Measurements from ENCODE around the gene PTPRR.

Gene PTPRR

GRCh38 chr12:70908978-70909377 lies 11.6 kb downstream of the PTPRR start:
- DNase-seq: no peak

- no peak for DNase-seq
Observed at GRCh38 chr12:70907412-70907811, 13.1 kb downstream of the PTPRR start.

DNA sequence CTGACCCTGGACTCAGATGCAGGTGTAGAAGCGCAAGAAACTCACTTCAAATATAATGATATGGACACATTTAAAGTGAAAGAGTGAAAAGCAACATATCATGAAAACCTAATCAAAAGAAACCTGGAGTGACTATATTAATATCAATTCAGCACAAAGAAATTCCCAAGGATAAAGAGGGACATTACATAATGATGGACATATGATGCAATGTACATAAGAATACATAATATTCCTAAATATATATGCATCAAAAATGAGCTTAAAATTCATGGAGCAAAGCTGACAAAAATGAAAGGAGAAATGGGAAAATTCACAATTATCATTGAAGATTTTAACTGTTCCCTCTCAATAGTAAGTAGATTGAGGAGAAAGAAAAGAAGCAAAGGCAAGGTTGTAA lies 24.6 kb downstream of the PTPRR start:
- no peak for DNase-seq

DNA sequence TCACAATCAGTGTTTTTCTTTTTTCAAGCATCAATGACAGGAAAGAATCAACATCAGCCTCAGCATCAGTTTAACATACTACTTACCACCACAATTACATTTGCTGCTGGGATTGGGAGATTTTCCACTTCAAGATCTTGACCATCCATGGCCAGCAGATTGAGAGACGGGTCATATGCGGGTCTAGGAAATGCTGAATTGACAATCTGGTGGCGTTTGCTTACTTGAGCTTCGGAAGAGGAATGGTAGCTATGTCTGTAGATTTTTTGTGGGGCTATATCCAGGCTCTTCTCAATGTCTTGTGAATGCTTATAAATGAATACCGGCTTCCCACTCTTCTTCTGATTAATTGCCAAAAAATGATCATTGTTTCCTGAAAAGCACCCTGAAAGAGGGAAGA lies 27.9 kb downstream of the PTPRR start:
- no peak for DNase-seq

GRCh38 chr12:70890895-70891832 lies 29.4 kb downstream of the PTPRR start:
- DNase-seq: no peak

- DNase-seq: no peak
Observed at GRCh38 chr12:70885956-70886355, 34.6 kb downstream of the PTPRR start.

DNA sequence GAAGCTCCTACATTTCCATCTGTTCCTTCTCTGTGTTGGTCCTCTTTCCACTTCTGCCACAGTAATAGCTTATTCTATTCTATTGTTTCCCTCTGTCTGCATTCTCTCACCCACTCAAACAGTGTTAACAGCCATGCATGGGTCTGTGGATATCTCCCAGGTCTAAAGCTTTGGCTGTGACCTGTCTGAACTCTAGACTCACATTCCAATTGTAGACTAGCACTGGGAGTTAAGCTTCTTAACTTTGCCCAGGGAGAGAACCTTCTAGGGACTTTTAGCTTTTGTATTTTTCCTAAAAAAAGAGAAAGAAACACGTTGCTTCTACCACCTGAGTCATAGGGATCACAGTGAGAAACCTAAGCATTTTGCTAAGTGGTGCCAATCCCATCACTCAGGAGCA lies 36.7 kb downstream of the PTPRR start:
- no peak for DNase-seq

DNA sequence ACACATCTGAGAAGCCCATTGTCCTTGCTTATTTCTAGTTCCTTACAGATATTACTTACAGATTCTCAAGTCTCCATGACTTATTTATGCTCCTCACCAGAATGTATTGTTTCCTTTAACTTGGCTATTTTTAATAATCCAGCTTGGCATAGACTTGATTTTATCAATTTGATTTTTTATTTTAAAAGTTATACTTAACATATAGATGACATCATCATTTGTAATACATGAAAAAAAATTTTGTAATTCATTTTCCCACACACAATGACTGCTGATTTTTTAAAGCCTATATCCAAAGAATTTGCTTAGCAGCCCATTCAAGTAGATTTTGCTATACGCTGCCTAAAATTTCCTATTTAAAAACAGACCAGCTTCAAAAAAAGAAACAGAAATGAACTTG lies 39.8 kb downstream of the PTPRR start:
- no peak for DNase-seq

- DNase-seq: no peak
Observed at GRCh38 chr12:70876952-70877351, 43.6 kb downstream of the PTPRR start.

DNA sequence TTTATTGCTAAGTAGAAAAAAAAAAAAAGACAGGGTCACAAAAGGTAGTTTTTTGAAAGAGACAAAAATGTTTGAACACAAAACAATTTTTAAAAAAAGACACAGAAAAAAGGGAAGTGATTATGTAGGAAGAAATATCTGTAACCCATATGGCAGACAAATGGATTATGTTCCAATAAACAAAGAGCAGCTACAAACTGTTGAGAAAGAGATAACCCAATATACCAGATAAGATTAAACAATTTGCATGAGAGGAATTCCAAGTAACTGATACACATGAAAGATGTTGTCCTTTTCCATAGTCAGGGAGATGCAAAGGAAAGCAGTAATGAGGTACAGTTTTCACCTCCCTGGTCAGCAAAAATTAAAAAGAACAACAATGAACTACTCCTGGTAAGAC lies 44.9 kb downstream of the PTPRR start:
- no peak for DNase-seq

- no peak for DNase-seq
Observed at GRCh38 chr12:70854881-70855568, 65.5 kb downstream of the PTPRR start.

DNA sequence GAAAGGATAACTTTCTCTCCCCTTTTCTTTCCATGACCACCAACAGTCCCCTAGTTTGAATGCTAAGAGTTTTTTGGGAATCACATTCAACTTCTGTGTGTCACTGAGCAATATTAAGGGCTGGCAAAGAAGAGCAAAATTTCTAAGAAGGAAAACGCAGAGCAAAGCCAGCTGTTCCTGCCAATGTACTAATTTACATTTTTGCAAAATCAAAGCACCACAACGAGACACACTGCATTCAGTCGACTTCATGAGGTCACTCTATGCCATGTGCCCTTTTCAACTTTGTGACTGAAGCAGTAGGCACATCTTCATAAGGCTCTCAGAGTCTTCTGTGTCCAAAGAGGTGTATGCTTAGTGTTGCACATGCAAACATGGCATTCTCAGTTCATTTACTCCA lies 66.4 kb downstream of the PTPRR start:
- no peak for DNase-seq

GRCh38 chr12:70853326-70853725 lies 67.2 kb downstream of the PTPRR start:
- no peak for DNase-seq

- DNase-seq: no peak
Observed at GRCh38 chr12:70852416-70853150, 68.0 kb downstream of the PTPRR start.

DNA sequence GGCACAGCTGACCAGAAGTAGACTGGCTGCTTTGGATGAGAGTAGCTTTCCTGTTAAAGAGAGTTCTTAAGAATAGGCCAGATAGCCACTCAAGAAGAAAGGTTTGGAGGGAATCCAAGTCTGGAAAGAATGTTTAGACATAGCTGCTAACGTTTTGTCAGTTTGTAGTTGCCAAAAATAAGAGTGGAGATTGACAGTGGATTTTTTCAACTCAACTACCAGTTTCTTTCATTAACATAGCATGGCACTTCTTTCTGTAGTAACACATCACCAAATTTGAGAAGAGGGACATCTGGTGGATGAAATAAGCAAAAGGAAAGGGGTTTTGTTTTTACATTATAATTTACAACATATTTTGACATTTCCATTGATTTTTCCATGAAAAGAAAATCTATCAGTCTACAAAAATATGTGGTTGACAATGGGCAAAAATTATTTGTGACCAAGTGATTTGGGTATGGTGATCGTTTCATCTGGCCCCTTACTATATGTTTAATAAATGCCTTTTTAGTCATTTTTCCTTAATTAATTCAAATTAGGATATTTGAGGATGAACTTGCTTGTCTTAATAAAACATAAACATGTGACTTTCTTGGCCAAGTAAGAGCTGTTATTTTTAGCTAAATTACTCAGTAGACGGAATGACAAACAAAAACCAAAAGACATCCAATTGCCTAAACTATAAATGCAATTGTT lies 71.1 kb downstream of the PTPRR start:
- DNase-seq: no peak

DNA sequence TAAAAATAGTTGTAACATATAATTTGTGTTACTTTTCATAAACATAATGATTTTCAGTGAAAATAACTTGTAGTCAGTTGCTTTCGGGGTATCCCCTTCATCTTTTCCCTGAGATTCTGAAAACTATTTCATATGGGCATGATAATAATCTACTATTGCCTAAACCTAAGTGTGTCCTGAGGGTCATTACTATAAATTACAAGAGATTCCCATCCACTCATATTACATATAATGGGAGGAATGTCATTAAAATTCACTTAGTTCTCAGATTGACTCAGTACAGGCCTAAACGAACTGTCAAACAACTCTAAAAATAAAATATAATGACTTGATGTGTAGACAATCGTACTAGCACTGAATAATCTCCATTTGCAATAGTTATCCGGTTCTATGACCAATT lies 72.7 kb downstream of the PTPRR start:
- DNase-seq: no peak

GRCh38 chr12:70845268-70845667 lies 75.3 kb downstream of the PTPRR start:
- DNase-seq: no peak

DNA sequence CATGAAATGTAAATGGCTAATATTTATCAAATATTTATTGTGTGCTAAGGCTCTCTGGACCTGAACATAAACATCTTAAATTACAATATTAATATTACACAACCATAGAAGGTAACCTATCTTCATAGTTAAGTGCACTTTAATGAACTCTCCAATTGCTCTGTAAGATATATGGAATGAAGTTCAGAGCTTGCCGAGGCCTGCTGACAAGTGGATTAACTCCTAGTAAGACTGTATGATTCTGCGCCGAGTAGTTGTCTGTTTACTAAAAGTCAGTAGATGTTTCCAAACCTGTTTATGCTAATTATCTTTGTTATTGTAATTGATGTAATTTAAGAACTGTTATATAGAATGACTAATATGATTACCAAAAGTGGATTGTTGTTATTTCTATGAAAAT lies 77.2 kb downstream of the PTPRR start:
- no peak for DNase-seq

- no peak for DNase-seq
Observed at GRCh38 chr12:70842942-70843341, 77.6 kb downstream of the PTPRR start.

DNA sequence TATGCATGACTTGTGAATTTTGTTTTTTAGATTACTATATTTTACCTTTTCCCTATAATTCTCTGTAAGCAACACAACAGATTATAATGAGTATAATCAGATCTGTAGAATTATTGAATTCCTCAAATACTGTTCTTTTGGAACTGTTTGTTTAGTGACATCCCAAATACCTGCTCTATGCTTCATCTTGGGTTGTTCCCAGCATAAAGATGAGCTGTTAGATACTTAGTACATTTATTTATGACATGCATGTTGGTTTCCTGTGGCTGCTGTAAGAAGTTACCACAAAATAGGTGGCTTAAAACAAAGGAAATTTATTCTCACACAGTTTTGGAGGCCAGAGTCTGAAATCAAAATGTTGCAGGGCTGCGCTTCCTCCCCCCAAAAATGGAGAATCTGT lies 78.4 kb downstream of the PTPRR start:
- no peak for DNase-seq

GRCh38 chr12:70840656-70841350 lies 79.7 kb downstream of the PTPRR start:
- DNase-seq: no peak

DNA sequence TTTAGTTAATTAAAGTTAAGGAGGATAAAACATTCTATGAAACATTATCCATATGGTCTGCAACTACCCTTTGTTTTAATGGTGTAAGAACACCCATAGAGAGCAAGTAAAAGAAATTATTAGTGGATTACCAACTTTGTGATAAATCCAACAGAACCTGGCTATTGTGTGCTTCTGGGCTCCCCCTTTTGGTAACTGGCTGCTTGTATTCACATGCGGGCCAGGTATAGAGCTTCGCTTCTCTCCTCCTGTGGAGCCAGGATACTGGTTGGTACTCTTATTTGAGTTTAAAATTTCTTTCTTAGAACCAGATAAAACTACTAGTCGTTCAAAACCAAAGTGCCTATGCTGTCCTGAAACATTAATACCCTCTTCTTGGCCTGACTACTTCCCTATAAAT lies 81.0 kb downstream of the PTPRR start:
- DNase-seq: no peak

Data from stimulated activated CD4-positive, alpha-beta T cell treated with anti-CD3 and anti-CD28 coated beads, Interleukin-1b, Interleukin-23, amount 100 ng/mL, for 48 hours (primary cell).